ENCODE measurements around the gene SGPL1. TPM values are rescaled to one million over a fixed set of nuclear protein-coding genes. Genes with fewer than 3 reads are reported as not detected.

SGPL1 gene
- total and polyA plus RNA-seq, 10 of the 15 experiments (the other 5 are each of a cell fraction or from before 2014, with no cell fraction given), result 4.9 to 20.7 (median 10.6) TPM

GRCh38 chr10:70885931-70886903 is 70.5 kb downstream of the SGPL1 start:
- no peaks in the 10 kb centered on the region for H3K27me3 ChIP-seq (replicated peaks in 1 of 2; ENCODE audit: control insufficient read depth in 2 of 2, insufficient read depth in 2 of 2, low read length in 1 of 2)
- no peak overlapping the region for H3K27ac ChIP-seq (ENCODE audit: control insufficient read depth, insufficient read depth)
- H3K9me3 ChIP-seq (replicated peaks; ENCODE audit: control insufficient read depth, insufficient read depth, low read length), result no peaks in the 10 kb centered on the region
- TF ChIP-seq, protein P1, sequence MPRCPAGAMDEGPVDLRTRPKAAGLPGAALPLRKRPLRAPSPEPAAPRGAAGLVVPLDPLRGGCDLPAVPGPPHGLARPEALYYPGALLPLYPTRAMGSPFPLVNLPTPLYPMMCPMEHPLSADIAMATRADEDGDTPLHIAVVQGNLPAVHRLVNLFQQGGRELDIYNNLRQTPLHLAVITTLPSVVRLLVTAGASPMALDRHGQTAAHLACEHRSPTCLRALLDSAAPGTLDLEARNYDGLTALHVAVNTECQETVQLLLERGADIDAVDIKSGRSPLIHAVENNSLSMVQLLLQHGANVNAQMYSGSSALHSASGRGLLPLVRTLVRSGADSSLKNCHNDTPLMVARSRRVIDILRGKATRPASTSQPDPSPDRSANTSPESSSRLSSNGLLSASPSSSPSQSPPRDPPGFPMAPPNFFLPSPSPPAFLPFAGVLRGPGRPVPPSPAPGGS (IDR thresholded peaks at IDR 0.05; ENCODE audit: borderline replicate concordance, insufficient read depth, low read depth, low read length, poor library complexity, severe bottlenecking), result no peak
- TF ChIP-seq SPI1 (IDR thresholded peaks at IDR 0.05; ENCODE audit: borderline replicate concordance, insufficient read depth, low read depth, low read length) (no peak), PAX8 (IDR thresholded peaks at IDR 0.05) (no peak)
- POLR2A ChIA-PET, result no interaction called here
- no peak overlapping the region for H2AFZ ChIP-seq (ENCODE audit: control insufficient read depth, low read depth, low read length)
- peaks cover 6% of the 10 kb centered on the region; the same call in 1 of the 2 replicates for H3K4me1 ChIP-seq (ENCODE audit: control insufficient read depth, insufficient read depth, low read length)
- no peak overlapping the region for H3K9ac ChIP-seq (ENCODE audit: control insufficient read depth, insufficient read depth, low read length)
- intact Hi-C loops (cut with micrococcal nuclease; ENCODE audit: unreplicated experiment), result loop anchor here (10.0 kb wide), 1 partner anchor 421 kb away; no protein-coding TSS in a partner anchor
- ATAC-seq (no peak), DNase-seq (ENCODE audit: low read depth, low spot score) (no peak), FAIRE-seq (no peak)
- SMC1A ChIA-PET (ENCODE audit: uncharacterized antibody, unreplicated experiment), result no interaction called here
- H3K79me2 ChIP-seq (ENCODE audit: control insufficient read depth, insufficient read depth, low read length), result no peaks in the 10 kb centered on the region
- CTCF ChIA-PET, result interaction anchor here (0.6 to 1.9 kb wide), 3 partner anchors 17 to 1011 kb away, joined by 4 to 8 read pairs (median 6); partner anchors contain the start of gene SGPL1
- H3K4me2 ChIP-seq (ENCODE audit: control insufficient read depth, insufficient read depth), result no peak overlapping the region
- peaks cover 0 to 1% of the 10 kb centered on the region in 2 experiments; a peak in 3 of 4 replicates for H3K36me3 ChIP-seq (ENCODE audit: control insufficient read depth in 2 of 2, insufficient read depth in 2 of 2, low read length in 1 of 2)
- no peaks in the 10 kb centered on the region for H4K20me1 ChIP-seq (ENCODE audit: control insufficient read depth, insufficient read depth)
- WGBS (ENCODE audit: insufficient coverage, insufficient replicate concordance, low lambda C conversion rate, missing lambda C conversion rate), result 91% methylated on average over 18 of the region's 18 CpGs
- in situ Hi-C loops (cut with MboI), result loop anchor here (10.0 kb wide), 1 partner anchor 421 kb away; no protein-coding TSS in a partner anchor
- RAD21 ChIA-PET (ENCODE audit: unreplicated experiment), result no interaction called here
- no peak overlapping the region for H3K4me3 ChIP-seq
- TSS peak; percentile 57 for BruUV-seq (replicated peaks)

All from GM12878 (cell line).